HG03139 (cell line): ENCODE results near the gene SMARCA4.

Source experiments
- ATAC-seq: cut with Tn5 transposase; IDR thresholded peaks from one replicate; pipeline ENCODE4 v1.9.1; 2021; ENCODE audit not compliant: unreplicated experiment

The SMARCA4 gene

DNA sequence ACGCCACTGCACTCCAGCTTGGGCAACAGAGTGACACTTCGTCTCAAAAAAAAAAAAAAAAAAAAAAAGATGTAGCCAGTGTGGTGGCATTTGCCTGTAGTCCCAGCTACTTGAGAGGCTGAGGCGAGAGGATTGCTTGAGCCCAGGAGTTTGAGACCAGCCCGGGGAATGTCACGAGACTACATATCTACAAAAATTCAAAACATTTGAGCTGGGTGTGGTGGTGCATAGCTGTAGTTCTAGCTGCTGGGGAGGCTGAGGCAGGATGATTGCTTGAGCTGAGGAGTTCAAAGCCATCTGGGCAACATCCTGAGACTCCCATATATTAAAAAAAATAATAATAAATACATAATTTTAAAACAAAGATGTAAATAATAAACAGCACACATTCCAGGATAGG lies 46.6 kb downstream of the SMARCA4 start:
- ATAC-seq = no peak

DNA sequence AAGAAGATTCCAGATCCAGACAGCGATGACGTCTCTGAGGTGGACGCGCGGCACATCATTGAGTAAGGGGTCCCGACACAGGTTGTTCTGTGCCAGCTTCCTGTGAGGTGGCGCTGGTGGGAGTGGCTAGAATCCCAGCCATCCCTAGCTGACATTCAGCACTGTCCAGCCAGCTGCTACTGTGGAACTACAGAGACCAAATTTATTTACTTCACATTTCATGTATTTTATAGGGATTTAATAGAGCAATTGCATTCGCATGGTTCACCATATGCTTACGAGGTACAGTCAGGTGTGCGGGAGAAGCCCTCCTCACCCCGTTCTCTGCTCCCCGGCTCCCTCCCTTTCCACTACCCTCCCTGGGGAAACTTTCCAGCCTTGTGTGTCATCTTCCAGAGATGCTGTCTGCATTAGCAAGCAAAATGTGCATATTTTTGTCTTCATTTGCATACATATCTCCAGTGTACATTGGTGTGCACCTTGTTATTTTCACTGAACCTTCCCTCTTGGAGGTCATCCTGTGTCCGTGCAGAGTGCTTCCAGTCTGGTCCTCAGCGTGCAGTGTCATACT lies 47.2 kb downstream of the SMARCA4 start:
- no peak for ATAC-seq

DNA sequence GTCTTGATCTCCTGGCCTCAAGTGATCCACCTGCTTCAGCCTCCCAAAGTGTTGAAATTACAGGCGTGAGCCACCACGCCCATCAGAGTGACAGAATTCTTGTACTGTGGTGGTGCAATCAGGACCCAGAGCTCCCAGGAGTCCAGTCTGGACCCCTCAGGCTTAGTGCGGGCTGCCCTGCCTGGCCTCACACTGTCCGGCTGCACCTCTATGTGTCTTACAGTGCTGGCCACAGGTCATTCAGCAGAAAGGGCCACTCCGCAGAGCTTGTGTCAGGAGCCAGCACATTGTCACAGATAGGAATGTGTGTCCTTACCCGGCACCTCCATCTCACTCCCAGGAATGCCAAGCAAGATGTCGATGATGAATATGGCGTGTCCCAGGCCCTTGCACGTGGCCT lies 49.2 kb downstream of the SMARCA4 start:
- no peak for ATAC-seq

- no peak for ATAC-seq
Observed at GRCh38 chr19:11012507-11012906, 51.7 kb downstream of the SMARCA4 start.

GRCh38 chr19:11013771-11014170 lies 52.9 kb downstream of the SMARCA4 start:
- ATAC-seq = no peak

GRCh38 chr19:11014403-11014911 lies 53.6 kb downstream of the SMARCA4 start:
- no peak for ATAC-seq

DNA sequence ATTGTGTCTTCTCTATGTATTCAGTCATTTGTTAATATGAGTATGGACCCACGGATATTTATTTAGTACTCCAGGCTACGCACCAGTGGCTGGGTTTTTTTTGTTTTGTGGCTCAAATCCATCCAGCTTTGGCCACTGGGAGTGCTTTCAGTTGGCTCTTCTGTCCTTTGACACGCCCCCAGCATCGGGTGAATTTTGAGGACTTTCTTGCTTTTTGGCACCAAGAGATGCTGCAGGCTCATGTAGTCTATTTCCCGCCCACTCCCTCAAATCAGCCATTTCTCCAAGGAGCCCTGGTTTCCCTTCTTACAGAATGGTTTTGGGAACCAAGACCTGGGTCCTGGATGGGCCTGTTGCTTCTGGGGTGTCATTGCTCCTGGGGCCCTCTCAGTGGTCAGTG lies 55.8 kb downstream of the SMARCA4 start:
- no peak for ATAC-seq

GRCh38 chr19:11017275-11018035 lies 56.6 kb downstream of the SMARCA4 start:
- ATAC-seq = no peak

DNA sequence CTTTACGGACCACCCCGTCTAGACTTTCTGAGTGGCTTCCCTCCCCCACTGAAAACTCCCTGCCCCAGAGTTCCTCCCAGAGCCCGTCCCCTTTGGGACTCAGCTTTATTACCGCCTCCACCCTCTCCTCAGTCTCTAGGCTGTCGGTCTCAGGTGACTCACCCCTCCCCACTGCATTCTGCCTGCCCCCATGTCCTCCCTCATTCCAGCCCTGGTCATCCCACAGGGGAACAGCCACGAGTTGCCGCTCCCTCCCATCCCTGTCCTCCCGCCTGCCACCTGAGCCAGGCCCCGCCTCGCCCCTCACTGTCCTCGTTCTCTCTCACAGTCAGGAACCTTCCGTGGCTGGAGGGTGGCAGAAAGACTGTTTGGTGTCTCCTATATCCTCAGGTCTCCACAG lies 57.3 kb downstream of the SMARCA4 start:
- ATAC-seq = no peak

GRCh38 chr19:11018763-11019162 lies 57.9 kb downstream of the SMARCA4 start:
- ATAC-seq = no peak

GRCh38 chr19:11019262-11019661 lies 58.4 kb downstream of the SMARCA4 start:
- no peak for ATAC-seq

GRCh38 chr19:11019824-11020223 lies 59.0 kb downstream of the SMARCA4 start:
- no peak for ATAC-seq

- no peak for ATAC-seq
Observed at GRCh38 chr19:11020423-11020822, 59.6 kb downstream of the SMARCA4 start.

DNA sequence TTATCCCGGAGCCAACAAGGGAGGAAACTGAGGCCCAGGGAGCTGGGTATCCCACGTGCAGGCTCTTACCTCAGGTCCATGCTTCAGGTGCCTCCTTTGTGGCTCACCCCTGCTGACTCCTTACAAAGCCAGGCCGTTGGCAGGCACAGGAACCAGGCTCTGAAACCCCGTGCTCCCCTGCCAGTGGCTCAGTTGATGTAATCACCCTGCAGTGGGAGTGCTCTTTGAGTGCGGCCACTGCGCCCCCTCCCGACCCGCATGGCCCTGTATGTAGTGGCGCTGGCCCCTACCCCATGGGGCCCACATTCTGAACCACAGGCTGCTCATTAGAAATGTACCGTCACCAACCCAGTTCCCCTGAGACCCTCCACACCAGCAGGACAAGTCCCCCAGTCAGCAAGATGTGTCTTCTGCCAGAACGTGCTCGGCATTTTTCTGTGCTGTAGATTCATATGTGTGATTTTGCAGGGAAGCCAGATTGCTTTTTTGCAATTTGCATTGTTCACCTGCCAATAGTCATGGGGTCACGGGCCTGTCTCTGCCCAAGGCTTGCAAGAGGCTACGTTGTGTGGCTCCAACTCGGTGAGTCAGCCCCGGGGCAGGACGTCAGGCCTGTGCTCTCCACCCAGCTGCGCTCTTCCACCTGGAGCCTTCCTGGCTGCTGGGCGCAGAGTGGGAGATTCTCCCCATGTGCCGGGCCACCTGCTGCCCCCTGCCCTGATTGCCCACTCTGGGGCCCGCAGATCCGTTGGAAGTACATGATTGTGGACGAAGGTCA lies 60.3 kb downstream of the SMARCA4 start:
- ATAC-seq = no peak

- no peak for ATAC-seq
Observed at GRCh38 chr19:11021760-11022144, 60.9 kb downstream of the SMARCA4 start.

DNA sequence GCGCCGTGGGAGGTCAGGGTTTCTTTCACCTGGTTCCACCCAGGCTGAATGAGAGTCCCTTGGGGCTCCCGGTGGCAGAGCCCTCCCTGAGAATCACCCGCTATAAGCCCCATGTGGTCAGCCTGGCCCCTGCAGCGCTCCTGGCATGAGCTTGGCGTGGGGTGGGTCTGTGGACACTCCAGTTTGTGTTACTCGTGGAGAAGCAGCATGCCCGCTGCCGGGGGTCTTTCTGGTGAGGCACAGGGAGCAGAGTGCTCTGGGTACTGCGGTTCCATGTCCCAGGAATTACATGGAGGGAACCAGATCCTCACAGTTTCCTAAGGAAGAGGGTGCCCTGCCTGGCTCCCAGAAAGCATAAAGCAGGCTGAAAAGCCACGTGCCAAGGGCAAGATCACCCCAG lies 62.2 kb downstream of the SMARCA4 start:
- ATAC-seq = no peak

DNA sequence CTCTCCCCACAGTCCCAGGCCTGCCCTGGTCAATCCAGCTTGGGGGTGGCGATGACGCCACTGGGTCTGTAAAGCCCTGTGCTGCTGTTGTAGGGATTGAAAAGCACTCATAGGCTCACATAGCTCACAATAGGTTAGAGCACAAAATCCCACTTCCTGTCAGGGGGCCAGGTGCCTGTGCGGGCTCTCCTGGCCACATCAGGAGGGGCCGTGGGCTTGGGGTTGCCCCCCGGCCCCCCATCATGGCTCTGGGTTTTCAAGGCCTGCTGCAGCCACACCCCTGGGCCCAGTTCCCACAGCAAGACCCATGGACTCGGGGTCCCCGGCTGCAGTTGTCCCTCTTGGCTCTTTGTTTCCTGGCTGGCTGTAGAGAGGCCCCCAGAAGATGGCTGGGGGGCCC lies 62.9 kb downstream of the SMARCA4 start:
- no peak for ATAC-seq

GRCh38 chr19:11024259-11024658 lies 63.4 kb downstream of the SMARCA4 start:
- no peak for ATAC-seq

DNA sequence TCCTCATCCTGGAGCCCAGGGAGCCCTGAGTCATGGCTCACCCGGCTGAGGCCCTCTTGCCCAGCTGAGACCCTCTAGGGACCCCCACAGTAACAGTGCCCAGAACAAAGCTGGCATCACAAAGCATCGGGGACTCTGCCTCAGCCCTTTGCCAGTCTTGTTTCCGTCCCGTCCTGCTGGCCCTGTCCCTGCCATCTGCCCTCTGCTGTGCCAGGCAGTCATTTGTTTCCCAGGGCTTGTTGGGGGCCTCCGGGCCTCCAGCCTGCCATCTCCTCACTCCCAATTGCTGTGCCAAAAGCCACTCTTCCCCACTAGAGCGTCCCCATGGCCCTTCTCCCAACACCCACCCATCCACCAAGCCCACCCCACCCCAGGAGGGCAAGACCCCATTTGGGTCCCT lies 64.2 kb downstream of the SMARCA4 start:
- no peak for ATAC-seq

DNA sequence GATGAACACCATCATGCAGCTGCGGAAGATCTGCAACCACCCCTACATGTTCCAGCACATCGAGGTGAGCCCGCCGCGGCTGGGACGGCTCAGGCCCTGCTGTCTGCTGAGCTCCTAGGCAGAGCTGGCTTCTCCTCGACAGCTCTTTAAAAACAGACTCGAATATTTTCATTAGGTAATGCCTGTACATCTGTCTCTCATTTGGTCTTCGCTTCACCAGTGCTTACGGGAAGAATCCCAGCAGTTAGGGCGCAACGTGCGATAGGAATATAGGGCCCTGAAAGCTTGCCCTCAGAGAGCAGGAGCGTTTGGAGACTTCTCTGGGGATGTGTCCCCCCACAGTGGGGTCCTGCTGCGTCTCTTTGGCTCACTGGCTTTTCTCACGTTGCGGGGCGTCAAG lies 64.6 kb downstream of the SMARCA4 start:
- no peak for ATAC-seq

GRCh38 chr19:11025997-11026396 lies 65.2 kb downstream of the SMARCA4 start:
- ATAC-seq = no peak

- no peak for ATAC-seq
Observed at GRCh38 chr19:11027381-11027780, 66.6 kb downstream of the SMARCA4 start.
